Omental fat pad (tissue), 4 donors: ENCODE data around the gene EGLN1. TPM values are rescaled to one million over a fixed set of nuclear protein-coding genes. Genes with fewer than 3 reads are reported as not detected.

Experiments used
- ATAC-seq: fragments of 150-250 bp; one replicate; pipeline ENCODE4 v1.9.1; 2016; ENCODE audit warnings: mild to moderate bottlenecking, moderate library complexity; ENCODE audit not compliant: low FRiP score
- DNase-seq: peaks from one replicate; pipeline ENCODE4 v3.0.0-alpha.2; 2019; ENCODE audit warnings: low spot score
- total RNA-seq, 4 donors: library from RNA; depleted of rRNA; stranded (reverse); fragments of >200 nt; gene quantifications; one replicate each; pipeline ENCODE4 v1.1.0, GENCODE V29; 2016
- TF ChIP-seq, protein P1 (sequence below), 3 donors: fragments of 450-650 bp; IDR thresholded peaks; one replicate each; pipeline ENCODE4 v1.5.1; 2016 to 2017; ENCODE audit warnings: antibody characterized with exemption in 3 of 3, mild to moderate bottlenecking in 3 of 3, moderate library complexity in 2 of 3

The EGLN1 gene
- total RNA-seq, 4 donors from 2014 or later = 24.6 to 48.2 (median 37.2) TPM

DNA sequence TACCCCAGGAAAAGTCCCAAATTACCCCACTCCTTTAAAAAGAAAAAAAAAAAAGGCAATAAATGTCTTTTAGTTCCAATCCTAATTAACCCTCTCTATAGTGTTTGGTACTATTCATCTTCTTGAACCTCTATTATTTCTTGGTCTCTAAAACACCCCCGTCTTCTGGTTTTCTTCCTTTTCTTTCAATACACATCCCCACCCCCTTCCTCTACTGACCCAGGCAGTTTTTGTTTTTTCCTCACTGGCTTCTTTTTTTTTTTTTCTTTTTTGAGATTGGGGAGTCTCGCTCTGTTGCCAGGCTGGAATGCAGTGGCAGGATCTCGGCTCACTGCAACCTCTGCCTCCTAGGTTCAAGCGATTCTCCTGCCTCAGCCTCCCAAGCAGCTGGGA is 26.1 kb downstream of the EGLN1 start:
- no peak for ATAC-seq
- TF ChIP-seq, protein P1, sequence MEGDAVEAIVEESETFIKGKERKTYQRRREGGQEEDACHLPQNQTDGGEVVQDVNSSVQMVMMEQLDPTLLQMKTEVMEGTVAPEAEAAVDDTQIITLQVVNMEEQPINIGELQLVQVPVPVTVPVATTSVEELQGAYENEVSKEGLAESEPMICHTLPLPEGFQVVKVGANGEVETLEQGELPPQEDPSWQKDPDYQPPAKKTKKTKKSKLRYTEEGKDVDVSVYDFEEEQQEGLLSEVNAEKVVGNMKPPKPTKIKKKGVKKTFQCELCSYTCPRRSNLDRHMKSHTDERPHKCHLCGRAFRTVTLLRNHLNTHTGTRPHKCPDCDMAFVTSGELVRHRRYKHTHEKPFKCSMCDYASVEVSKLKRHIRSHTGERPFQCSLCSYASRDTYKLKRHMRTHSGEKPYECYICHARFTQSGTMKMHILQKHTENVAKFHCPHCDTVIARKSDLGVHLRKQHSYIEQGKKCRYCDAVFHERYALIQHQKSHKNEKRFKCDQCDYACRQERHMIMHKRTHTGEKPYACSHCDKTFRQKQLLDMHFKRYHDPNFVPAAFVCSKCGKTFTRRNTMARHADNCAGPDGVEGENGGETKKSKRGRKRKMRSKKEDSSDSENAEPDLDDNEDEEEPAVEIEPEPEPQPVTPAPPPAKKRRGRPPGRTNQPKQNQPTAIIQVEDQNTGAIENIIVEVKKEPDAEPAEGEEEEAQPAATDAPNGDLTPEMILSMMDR (IDR thresholded peaks at IDR 0.05) = no peak
- DNase-seq = no peak

DNA sequence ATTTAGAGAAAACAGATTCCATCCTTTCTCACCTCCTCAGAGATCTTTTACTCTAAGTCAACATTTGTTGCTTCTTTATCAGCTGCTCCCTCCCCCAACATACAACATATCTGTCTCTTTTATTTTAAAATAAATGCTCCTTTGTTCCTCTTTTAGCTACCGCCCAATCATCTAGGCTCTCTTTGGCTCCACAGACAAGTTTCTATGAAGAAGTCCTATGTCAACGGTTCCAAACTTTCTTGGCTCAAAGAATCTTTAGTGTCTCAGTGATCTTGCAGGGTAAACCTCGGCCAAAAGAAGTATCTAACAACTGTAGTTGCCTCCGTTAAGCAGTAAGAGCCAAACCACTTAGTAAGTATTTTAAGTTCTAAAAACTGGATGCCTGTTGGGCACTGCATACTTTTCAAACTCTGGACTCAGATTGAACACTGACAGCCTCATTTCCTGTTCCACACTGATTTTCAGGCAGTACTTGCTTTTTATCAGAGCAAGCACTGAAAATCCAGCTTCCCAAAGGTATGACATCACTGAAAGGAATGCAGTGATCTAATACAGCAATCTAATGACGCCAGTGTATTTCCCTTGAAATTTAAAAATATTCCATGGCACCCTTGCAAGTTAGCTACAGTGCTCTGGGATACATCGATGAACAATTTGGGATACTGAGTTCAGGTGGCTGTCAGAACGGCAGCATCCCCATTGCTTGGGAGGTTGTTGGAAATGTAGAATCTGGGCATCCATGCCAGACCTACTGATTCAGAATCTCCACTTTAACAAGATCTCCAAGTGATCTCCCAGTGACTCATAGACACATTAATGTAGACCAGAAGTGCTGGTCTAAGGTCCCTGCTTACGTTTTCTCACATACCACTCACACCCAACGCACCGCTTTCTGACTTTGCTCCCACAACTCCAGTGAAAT is 26.8 kb downstream of the EGLN1 start:
- ATAC-seq (peak; percentile 92), DNase-seq (no peak)
- TF ChIP-seq, protein P1 (IDR thresholded peaks at IDR 0.05) = no peak

DNA sequence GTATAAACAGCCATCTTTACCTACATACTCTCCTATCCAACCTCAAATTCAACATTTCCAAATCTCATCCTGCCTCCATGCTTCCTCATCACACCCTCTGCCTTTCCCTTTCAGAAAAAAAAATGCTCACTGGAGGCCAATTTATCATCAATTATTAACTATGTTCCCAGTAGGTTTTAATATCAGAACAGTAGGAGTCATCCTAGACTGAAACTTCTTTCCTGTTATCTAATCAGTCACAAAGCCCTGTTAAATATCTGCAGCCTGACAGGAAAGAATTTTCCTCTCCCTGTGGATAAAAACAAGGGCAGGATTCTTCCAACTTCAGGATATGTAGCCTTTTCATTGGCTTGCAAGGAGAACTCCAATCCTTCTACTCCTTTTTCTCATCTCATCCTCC is 28.4 kb downstream of the EGLN1 start:
- DNase-seq (no peak), ATAC-seq (no peak)
- TF ChIP-seq, protein P1 (IDR thresholded peaks at IDR 0.05) = no peak

DNA sequence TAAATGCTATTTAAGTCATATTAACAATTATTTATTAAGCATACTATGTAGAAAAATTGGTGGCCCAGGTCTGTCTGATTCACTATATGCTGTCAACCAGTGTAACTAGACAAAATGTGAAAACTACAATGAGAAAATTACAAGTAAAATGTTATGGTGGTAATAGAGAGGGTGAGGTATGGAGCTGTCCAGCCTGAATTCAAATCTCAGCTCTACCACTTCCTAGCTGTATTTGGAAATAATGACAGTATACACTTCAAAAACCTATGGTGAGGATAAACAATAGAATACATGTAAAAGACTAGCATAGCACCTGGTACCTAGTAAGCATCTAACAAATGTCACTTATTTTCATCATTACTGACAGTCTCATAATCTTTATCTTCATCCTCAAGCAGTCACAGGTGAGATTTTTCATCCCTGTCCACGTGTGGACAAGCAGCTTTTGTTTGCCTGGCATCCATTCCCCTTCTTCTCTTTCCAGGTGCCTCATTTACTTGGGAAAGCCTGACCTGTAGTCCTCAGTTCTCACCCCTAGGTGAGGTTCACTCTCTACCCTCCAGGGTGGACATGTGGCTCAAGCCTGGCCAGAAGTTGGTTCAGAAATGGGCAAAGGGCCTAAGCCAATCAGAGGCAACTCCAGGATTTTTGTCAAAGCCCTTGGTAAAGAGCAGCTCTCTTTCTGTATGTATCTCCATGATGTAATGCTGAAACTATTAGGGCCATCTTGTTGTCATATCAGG is 29.5 kb downstream of the EGLN1 start:
- TF ChIP-seq, protein P1 (IDR thresholded peaks at IDR 0.05) = no peak
- ATAC-seq (no peak), DNase-seq (no peak)

DNA sequence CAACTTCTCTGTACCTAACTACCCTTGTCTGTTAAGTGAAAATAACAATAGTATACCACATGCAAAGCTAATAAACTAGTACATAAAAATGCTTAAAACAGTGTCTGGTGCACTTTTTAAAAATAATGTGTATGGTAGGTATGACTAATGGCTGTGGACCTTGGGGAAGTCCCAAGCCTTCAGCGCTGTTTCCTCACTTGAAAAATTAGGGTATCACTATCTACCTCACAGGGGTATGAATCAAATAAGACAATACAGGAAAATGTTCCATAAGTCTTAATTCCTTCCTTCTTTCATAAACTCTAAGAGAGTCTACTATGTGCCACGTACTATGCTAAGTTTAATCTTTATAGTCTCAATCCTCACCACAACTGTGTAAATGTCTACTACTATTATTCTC is 32.0 kb downstream of the EGLN1 start:
- TF ChIP-seq, protein P1 (IDR thresholded peaks at IDR 0.05) = no peak
- peak; percentile 74 for ATAC-seq
- no peak for DNase-seq

DNA sequence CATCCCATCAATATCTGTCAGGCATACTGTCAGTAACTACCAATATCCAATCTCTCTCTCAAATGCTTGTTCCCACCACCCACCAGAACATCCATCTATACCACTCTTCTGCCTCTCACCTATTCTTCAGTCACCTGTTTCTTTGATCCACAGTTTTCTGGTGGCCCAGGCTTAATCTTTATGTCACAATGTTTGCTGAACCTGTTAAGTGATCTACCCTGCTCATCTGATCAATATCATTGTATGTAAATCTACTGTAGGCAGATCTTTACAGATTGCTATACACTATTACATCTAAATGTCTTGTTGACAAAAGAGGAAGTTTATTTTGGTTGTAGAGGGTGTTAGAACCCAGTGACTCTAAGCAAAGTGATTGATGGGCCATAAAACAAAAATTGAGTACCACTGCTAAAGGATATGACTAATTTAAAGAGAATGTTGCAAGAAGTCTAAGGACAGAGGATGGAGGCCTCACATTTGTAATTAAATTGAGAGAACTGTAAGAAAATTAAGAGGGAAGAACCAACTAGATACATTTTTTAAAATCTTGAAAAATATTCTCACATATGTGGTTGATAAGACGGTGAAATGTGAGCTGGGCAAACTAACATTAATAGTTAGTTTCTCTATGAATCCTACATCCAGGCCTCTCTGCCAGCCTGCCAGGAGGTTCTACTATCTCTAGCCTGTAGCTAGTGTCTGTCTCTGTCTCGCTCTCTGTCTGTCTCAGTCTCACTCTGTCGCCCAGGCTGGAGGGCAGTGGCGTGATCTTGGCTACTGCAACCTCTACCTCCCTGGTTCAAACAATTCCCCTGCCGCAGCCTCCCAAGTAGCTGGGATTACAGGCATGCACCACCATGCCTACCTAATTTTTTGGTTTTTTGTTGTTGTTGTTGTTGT is 34.1 kb downstream of the EGLN1 start:
- no peak for ATAC-seq
- no peak for DNase-seq
- TF ChIP-seq, protein P1 (IDR thresholded peaks at IDR 0.05) = no peak
